ENCODE measurements around the gene MYLK4.

MYLK4 gene

DNA sequence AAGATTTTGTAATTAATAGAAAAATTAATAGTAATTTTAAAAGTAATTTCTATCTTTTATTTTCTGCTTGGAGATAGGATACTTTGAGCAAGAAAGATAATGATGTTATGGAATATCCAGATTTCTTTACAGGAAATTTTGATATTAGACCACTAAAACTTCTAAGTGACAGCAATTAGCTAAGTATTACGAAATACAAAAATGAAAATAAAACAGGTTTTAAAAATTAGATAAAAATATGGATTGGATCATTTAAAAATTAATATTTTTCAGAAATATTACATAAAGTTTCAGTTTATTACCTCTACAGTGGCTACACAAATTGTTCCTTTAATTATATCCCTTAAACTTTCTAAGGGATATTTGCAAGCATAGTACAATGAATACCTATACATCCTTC lies 4.2 kb upstream of the MYLK4 start:
- no peak for DNase-seq

DNA sequence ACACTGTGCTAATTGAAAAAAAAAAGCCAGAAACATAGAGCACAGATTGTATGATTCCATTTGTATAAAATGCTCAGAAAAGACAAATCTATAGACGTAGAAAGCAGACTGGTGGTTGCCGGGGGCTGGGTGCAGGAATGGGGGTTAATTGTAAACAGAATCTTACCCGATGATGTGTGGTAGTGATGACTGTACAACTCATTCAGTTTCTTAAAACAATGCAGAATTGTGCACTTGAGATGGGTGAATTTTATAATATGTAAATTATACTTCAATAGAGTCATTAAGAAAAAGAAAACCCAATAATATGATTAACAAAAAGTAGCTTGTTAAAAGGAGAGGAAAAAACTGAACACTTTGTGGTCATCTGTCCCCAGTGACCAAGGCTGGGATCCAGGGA lies 3.7 kb upstream of the MYLK4 start:
- DNase-seq, result no peak

DNA sequence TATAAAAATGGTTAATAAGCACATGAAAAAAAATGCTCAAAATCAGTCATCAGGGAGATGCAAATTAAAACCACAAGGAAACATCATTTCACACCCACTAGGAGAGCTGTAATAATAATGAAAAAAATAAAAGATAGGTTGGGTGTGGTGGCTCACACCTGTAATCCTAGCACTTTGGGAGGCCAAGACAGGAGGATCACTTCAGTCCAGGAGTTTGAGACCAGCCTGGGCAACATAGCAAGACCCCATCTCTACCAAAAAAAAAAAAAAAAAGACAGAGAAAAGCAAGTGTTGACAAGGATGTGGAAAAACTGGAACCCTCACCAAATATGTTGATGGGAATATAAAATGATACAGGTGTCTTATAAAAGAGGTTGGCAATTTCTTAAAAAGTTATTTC lies 3.0 kb upstream of the MYLK4 start:
- no peak for DNase-seq

DNA sequence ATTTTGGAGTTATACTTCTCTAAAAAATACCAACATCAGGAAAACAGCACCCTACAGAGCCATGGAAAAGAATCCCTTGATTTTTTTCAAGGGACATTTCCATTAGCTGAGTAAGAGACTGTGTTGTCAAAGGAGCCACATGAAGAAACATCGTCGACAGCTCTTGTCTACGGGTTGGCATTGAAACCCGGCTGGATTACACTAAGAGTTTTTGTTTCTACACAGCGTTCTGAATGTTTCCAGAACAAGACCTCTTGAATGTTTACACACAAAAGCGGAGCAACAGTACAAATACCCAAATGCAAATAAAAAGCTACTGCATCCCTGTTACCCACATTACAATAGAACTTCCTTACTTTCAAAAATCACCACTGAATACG lies 2.4 kb upstream of the MYLK4 start:
- DNase-seq, result no peak

DNA sequence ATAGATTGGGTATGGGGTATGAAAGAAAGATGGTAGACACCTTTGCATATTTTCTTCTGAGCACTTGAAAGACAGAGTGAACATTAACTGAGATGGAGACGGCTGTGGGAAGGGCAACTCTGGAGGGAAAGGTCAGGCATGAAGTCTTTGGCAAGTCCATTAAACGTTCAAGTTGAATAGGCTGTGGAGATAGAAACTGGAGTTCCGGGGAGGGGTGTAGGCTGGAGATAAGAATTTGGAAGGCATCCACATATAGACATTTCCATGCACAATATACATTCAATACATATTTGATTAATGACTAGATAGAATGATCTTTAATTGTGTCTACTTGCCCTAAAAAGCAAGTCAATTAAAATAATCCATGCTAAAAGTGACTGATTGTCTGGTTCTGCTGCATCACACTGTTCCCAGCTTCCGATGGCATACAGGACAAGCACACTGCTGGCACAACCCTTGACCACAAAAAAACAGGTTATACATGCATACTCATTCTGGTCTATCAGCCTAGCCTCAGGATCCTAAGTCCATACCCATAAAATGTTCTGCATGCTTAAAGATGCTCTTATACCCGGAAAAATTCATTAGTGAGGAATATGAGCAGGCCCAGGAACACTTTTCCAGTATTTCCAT lies 1.9 kb upstream of the MYLK4 start:
- DNase-seq, result no peak

DNA sequence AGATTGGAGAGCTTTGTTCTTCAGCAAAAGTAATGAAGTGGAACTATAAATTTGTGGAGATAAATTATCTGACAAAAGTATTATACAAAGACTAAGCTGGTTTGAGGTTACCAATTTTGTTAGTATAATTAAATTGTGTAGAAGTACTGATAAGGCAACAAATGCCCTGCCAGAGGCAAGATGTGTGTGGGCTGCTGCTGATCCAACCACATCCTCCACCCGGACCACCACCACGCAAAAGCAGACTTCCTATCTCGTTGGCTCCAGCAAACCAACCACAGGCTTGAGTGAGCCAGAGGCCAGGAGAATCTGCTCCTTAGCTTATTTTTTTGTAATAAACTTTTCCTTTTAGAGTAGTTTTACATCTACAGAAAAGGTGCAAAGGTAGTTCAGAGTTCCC lies 1.1 kb upstream of the MYLK4 start:
- no peak for DNase-seq

DNA sequence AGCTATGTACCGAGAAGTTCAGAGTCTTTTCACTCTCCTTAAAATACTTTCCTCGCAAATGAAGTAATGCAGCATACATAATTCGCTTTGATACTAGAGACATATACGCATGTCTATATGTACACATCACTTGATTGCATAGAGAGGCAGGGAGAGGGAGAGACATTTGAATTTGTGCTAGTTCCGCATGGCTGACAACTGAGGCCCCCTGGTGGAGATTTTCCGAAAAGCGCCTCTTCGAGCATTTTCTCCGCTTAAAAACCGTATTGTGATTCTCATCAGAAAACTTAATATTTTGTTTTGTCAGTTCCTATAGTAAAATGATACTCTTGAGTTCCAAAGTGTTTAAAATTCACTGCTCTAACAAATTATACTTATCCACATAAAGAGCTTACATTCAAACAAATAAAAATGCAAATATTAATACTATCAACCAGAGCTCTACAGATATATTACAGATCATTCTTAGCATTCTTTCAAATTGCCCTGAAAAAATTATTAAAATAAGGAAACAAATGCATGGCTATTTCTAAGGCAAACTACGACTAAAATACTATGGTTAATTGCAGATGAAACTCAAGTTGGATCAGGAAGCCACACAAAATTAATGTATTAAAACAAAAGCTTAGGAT lies 637 bp downstream of the MYLK4 start:
- DNase-seq, result peak; percentile 70

DNA sequence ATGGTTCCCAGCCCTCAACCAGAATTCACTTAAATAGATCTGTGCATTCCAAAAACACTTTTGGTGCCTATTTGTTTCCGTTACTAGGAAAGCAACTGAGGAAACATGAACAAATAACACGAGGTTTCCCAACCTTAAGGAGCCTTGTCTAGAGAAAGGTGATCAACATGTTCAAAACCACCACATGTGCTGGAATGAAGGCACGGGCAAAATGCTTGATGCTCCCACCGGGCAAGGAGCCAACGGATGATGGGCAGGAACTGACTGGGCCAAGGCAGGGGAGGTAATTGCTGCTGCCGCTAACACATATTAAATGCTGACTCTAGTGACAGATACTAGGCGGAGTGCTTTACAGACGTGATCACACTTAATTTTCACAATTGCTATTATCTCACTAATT lies 2.5 kb downstream of the MYLK4 start:
- DNase-seq, result no peak

DNA sequence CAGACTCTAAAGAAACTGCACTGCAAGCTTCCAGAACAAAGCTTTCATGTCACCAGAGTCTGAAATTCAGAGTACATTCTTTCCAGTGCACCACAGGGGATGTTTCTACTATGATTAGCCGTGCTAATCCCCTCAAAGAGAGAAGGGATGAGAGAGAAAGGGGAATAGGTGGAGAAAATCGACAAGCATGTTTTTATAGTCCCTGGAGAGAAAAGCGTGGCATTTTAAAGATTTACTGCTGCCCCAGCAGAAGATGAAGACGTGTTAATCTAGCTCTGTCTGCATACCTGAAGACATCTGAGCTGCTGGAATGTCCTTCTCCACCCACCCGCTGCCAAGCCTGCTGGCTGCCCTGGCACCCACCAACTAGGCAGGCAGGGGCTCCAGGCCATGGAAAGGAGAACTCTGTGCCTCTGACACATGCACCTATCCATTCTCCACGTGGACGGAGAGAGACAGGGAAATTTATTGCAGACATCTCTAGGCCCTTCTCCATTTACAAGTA lies 4.1 kb downstream of the MYLK4 start:
- no peak for DNase-seq

DNA sequence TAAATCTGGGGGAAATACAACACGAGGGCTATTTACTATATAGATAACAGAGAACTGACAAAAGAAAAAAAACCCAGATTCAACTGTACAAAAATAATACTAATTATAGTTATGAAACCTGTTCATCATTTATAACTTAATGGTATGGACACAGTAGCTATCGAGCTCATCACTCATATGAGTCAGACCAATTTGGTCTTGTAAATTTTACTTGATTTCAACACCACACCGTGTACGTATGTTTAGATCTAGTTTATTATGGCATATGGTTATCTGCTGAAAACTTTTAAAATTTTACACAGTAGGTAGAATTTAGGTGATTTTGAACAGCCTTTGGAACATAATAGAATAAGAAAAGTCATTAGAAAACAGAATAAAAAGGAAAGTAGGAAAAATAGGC lies 5.5 kb downstream of the MYLK4 start:
- DNase-seq, result no peak

DNA sequence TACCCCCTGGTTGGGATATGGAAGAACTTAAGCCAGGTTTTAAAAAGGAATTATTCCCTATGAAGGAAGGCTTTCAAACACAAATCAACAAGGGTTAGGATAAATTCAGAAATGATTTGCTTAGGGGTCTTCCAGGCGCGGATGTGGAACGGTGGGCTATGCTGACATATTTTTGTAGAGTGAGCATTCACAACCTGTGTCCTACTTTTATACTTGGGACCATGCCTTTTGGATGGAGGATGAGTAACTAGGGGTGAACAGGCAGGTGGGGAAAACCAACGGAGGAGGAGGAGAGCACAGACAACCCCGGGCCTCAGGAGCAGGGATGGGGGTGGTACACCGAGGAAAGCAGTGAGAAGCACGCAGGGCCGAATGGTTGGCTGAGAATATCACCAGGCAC lies 5.9 kb downstream of the MYLK4 start:
- DNase-seq, result no peak

DNA sequence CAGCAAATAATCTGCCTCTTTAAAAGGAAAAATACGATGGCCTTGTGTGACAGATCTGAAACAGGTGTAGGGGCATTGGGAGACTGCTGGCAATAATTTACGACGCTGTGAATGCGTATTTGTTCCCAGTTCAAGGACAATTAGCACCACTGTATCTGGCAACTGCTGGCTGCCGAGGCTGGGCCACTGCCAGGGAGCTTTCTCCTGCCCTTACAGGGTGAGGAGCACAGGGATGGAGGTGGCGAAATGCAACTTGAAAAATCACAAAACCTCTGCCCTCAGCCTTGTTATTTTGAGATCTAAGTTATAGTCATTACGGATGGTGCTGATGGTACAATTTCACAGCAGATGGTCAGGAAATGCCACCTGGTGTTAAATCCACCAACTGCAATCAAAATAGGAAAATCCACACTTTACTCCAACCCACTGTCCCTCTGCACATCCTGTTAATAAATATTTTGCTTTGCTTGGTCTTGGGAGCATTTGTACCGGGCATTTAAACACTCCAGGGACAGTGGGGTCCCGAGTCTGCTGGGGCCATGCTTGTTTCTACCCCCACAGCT lies 6.4 kb downstream of the MYLK4 start:
- DNase-seq, result no peak

DNA sequence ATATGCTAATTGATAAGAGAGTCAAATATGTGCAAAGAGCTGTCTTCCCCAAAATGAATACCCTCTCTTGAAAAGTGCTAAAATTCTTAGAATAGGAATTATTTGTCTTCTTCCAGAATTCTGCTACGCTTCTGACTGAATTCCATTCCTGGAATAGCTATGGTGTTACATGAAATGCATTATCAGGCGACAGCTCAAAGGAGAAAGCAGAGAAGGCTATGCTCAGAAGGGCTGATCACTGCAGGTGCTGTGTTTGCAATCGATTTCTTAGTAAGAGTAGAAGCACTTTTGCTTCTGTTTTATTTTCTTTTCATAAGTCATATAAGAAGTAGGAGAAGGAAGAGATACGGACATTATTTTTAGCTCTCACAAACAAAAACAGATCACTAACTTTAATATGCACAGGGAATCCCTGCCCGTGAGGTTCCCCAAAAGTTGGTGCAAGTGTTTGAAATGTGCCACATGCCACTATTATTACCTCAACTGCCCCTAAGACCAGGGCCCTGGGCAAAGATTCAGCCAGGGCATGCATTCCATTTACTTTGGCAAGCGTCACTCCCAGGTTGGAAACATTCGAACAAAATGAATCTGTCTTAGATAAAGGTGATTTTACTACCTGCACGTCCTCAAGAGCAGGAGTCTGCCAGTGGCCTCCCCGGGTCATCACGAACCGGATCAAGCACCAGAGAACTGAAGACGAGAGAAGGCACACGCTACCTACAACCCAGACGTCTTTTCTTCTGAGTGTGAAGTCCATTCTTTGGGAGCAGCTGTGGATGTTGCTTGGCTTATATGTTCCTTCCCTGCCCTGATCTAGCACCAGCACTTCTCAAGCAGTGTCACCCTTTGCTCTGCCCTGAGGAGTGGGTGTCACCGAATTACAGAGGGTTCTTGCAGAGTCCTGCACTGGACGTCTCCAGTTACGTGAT lies 7.2 kb downstream of the MYLK4 start:
- DNase-seq, result no peak

DNA sequence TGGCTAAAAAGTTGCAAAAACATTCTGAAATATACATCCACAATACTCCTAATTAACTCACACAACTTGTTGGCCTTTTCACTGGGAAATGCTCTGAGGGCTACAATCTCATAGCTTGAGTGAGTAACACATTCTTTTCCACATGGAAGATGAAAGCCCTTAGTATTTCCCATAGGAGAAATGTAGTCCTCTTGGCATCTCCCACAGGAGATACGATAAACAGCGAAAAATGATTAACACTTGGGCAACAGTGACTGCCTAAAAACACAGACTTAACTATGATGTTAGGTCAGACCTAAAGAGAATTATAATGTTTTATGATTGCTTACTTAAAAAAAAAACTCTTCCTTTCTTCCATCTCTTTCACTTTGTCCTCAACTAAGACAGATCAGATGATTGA lies 9.0 kb downstream of the MYLK4 start:
- DNase-seq, result no peak

DNA sequence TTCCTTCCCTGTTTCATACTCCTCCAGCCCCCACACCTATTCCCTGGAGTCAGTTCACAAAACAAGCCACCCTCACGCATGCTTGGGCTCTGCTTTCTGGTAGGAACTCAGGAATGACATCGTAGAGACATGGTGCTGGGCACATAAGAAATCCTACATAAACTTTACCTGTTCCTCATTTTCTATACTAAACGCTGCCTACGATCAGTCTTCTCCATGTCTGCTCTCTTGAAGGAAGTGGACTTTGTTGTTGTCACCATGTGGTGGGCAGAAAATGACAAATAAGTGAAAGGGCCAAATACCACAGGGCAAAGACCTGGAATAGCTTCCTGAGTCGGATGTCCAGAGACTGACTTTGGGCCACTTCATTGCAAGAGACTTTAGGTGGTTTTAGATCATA lies 10.1 kb downstream of the MYLK4 start:
- DNase-seq, result no peak

DNA sequence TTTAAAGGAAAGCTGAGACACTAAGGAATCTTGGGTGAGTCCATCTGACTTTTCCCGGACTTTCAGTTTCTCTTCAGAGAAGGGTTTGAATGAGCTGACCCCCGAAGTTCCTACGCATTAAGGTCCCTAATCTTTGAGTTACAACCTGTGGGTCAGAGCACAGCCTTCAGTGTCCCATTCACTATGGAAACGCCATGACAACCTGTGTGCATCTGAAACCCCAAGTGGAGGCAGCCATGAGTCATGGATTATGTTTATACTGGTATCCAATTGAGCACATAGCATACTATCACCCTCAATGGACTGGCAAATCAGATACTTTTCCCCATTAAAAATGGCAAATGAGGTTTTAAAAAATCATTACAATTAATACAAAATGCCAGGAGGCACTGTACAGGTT lies 11.4 kb downstream of the MYLK4 start:
- DNase-seq, result peak; percentile 29

DNA sequence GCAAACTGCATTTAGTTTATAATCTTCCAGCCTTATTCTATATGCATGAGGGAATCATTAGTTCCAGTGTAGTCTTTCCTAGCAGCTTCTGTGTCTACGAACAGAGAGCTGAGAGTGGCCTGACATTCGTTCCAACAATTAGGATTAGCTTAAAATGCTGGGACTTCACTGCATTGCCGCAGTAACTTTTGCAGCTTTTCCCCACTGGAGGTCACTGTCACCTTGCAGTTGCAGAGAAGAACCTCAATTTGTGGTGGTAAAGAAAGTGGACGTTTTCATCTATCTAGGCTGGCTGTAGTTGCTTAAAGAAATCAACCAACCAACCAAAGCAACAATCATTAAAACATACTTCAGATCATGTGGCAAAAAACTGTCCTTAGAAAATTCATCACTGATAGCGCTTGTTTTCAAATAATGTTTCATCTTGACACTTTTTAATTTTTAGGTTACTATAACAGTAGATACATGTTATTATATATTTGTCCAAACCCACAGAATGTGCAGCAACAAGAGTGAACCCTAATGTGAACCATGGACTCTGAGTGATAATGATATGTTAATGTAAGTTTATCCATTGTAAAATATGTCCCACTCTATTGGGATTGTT lies 12.2 kb downstream of the MYLK4 start:
- DNase-seq, result peak; percentile 53

DNA sequence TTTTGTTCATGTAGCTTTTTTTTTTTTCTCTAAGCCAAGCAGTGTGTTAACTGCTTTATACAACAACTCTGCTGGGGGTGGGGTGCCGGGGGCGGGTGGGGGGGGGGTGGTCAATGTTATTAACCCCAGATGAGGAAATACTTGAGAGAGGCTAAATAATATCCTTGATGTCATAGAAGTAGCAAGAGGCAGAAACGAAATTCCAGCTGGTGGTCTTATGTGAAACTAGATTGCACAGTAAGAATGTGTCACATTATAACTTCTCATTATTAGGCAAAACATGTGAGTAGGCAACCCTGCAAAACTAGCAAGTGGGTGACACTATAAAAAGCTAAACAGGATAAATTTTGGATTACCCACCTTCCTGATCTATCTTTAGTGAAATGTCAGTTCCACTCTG lies 12.8 kb downstream of the MYLK4 start:
- DNase-seq, result no peak

DNA sequence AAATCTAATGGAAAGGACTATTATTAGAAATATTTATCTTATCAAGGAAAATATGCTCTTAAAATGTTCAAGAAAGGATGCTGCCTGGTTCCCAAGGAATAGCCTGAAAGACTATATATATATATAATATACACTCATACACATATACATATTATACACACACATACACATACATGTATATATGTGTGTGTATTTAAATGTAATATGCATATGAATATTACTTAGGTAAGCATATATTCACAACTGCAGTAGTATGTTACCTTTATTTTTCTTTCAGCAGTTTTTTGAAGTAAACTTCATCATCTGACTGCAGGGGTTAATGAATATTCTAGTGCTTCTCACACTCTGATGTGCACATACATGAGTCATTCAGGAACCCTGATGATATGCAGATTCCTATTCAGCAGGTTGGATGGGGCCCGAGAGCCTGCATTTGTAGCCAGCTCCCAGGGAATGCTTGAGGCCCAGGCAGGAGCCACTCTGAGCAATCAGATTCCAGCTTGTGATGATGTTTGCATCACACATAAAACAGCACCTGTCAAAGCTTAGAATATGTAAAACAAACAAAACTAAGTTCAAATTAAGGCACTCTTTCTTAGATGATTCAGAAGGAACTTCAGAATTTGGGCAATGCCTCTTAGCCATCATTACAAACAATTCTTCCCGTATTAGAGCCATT lies 16.1 kb downstream of the MYLK4 start:
- no peak for DNase-seq

DNA sequence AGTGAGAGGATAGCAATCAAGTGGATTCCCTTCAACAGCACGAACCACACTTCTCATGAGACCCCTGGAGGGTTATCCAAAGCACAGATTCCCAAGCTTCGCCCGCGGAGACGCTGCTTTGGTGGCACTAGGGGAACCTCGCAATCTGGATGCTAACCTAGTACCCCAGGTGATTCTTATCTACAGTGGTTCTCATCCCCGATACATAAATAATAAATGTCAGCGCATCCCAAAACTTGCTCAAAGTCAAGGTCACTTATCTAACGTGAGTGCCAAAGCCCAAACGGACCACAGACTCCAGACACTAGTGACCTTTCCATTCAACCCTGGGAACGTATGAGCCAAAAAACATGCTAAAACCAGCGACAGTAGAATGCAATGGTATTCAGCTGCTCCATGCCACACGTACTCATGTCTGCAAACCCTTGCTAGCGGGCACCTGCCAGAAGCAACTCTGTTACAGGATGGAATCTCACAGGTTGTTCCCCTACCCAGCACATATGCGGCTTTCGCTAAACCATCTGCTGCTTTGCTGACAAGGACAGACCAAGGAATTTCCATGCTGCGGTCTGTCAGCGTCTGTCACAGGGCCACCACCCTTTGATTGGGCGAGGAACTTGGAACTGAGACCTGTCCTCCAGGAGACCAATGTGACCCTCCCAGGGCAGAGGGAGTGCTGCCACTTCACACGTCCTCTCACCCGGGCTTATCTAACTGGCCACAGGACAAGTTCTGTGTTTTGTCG lies 16.8 kb downstream of the MYLK4 start:
- DNase-seq, result no peak

DNA sequence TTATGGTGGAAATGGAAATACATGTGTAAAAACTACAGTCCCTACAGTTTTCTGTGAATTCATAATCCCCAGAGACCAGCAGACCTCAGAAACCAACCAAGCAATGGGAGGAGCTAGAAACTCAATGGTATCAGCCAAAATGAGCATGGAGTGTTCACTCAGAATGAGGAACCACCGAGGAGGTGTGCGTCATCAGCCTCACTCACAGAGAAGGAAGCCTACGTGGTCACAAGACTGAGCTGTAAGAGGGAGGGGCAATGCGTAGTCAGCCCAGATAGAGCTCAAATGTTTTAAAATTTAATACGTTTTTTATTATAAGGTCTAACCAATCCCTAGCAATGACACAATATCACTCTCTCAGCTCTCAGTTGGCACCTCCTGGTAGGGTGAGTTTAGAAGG lies 17.4 kb downstream of the MYLK4 start:
- peak; percentile 44 for DNase-seq
